Activated CD8-positive, alpha-beta memory T cell treated with anti-CD3 and anti-CD28 coated beads for 36 hours (primary cell): Measurements from ENCODE around the gene NRF1. TPM values are rescaled to one million over a fixed set of nuclear protein-coding genes. Genes with fewer than 3 reads are reported as not detected.
"Not testable (repeated sequence)": the region's sequence is repeated elsewhere in the genome, so short reads cannot be mapped to it uniquely, and the experiment has no call there.

ENCODE experiments used
- CTCF ChIA-PET: fragments of 350-600 bp; sonication (Branson Sonifier 250); formaldehyde crosslinking; loops from one replicate; lab custom pipeline; 2021; ENCODE audit warnings: antibody characterized with exemption; lab: Charles Lee
- POLR2A ChIA-PET: fragments of 350-600 bp; sonication (Branson Sonifier 250); formaldehyde crosslinking; loops from one replicate; lab custom pipeline; 2021; ENCODE audit warnings: antibody characterized with exemption; lab: Charles Lee
- total RNA-seq, 2 experiments: library from RNA; stranded (reverse); gene quantifications; one replicate each; pipeline ENCODE4 v1.2.3, GENCODE V29; 2021

The NRF1 gene
- 10 to 100 TPM; 21.8 to 23.3 TPM for total RNA-seq

- CTCF ChIA-PET = interaction anchor here (0.6 to 1.5 kb wide), 7 partner anchors 26 to 213 kb away, joined by 3 to 6 read pairs (median 4); no protein-coding TSS in a partner anchor
- POLR2A ChIA-PET = no interaction called here
Measured at GRCh38 chr7:129611246-129612111, at the start of gene NRF1. NRF1 (plus strand) TSS chr7:129611720; CDS start chr7:129657352, 45,632 bp downstream.

- CTCF ChIA-PET = not testable (repeated sequence)
Measured at GRCh38 chr7:129566323-129566722, 45.2 kb upstream of the NRF1 start.

GRCh38 chr7:129567377-129567776 lies 44.1 kb upstream of the NRF1 start:
- POLR2A ChIA-PET = no interaction called here
- CTCF ChIA-PET = interaction anchor here (0.6 kb wide), 1 partner anchor 679 kb away, joined by 3 read pairs; no protein-coding TSS in a partner anchor

More at GRCh38 chr7:129566323-129566722, 45.2 kb upstream of the NRF1 start:
- POLR2A ChIA-PET = not testable (repeated sequence)

- ChIA-PET CTCF (no interaction called here), POLR2A (interaction anchor here (0.6 kb wide), 1 partner anchor 20 kb away, joined by 3 read pairs; no protein-coding TSS in a partner anchor)
Measured at GRCh38 chr7:129568240-129568639, 43.3 kb upstream of the NRF1 start.

- POLR2A ChIA-PET = no interaction called here
- CTCF ChIA-PET = no interaction called here
Measured at GRCh38 chr7:129569326-129569725, 42.2 kb upstream of the NRF1 start.

- ChIA-PET CTCF (interaction anchor here (0.5 kb wide), 1 partner anchor 34 kb away, joined by 3 read pairs; no protein-coding TSS in a partner anchor), POLR2A (no interaction called here)
Measured at GRCh38 chr7:129569811-129570215, 41.7 kb upstream of the NRF1 start.

GRCh38 chr7:129571201-129571600 lies 40.3 kb upstream of the NRF1 start:
- ChIA-PET POLR2A (no interaction called here), CTCF (no interaction called here)

GRCh38 chr7:129572205-129572604 lies 39.3 kb upstream of the NRF1 start:
- ChIA-PET POLR2A (no interaction called here), CTCF (no interaction called here)

GRCh38 chr7:129574487-129574886 lies 37.0 kb upstream of the NRF1 start:
- POLR2A ChIA-PET = no interaction called here
- CTCF ChIA-PET = no interaction called here

- CTCF ChIA-PET = no interaction called here
- POLR2A ChIA-PET = no interaction called here
Measured at GRCh38 chr7:129575699-129576098, 35.8 kb upstream of the NRF1 start.

GRCh38 chr7:129576138-129576537 lies 35.4 kb upstream of the NRF1 start:
- ChIA-PET CTCF (no interaction called here), POLR2A (no interaction called here)

- ChIA-PET CTCF (no interaction called here), POLR2A (no interaction called here)
Measured at GRCh38 chr7:129578829-129579228, 32.7 kb upstream of the NRF1 start.

- POLR2A ChIA-PET = interaction anchor here (0.6 kb wide), 1 partner anchor 18 kb away, joined by 3 read pairs; no protein-coding TSS in a partner anchor
- CTCF ChIA-PET = not testable (repeated sequence)
Measured at GRCh38 chr7:129586179-129586578, 25.3 kb upstream of the NRF1 start.

GRCh38 chr7:129588268-129588667 lies 23.3 kb upstream of the NRF1 start:
- ChIA-PET POLR2A (interaction anchor here (0.6 kb wide), 1 partner anchor 20 kb away, joined by 3 read pairs; no protein-coding TSS in a partner anchor), CTCF (interaction anchor here (1.1 kb wide), 1 partner anchor 15 kb away, joined by 3 read pairs; no protein-coding TSS in a partner anchor)

GRCh38 chr7:129591868-129592267 lies 19.7 kb upstream of the NRF1 start:
- ChIA-PET POLR2A (no interaction called here), CTCF (interaction anchor here (0.6 to 0.7 kb wide), 2 partner anchors 32 to 81 kb away, joined by 3 read pairs; no protein-coding TSS in a partner anchor)

GRCh38 chr7:129596386-129596785 lies 15.1 kb upstream of the NRF1 start:
- POLR2A ChIA-PET, CTCF ChIA-PET: not testable (repeated sequence)

- POLR2A ChIA-PET = no interaction called here
Measured at GRCh38 chr7:129597672-129598071, 13.8 kb upstream of the NRF1 start.

GRCh38 chr7:129599174-129599573 lies 12.3 kb upstream of the NRF1 start:
- ChIA-PET POLR2A (interaction anchor here (1.6 kb wide), 1 partner anchor 8 kb away, joined by 3 read pairs; no protein-coding TSS in a partner anchor), CTCF (no interaction called here)

More at GRCh38 chr7:129597672-129598071, 13.8 kb upstream of the NRF1 start:
- CTCF ChIA-PET = interaction anchor here (0.6 kb wide), 1 partner anchor 214 kb away, joined by 3 read pairs; no protein-coding TSS in a partner anchor

- POLR2A ChIA-PET = not testable (repeated sequence)
- CTCF ChIA-PET = interaction anchor here (0.7 kb wide), 1 partner anchor 33 kb away, joined by 3 read pairs; no protein-coding TSS in a partner anchor
Measured at GRCh38 chr7:129603594-129603993, 7.9 kb upstream of the NRF1 start.

- POLR2A ChIA-PET = not testable (repeated sequence)
- CTCF ChIA-PET = interaction anchor here (0.9 kb wide), 1 partner anchor 177 kb away, joined by 3 read pairs; no protein-coding TSS in a partner anchor
Measured at GRCh38 chr7:129604021-129604420, 7.5 kb upstream of the NRF1 start.
